Measurements from ENCODE around the gene AQP2. TPM values are rescaled to one million over a fixed set of nuclear protein-coding genes. Genes with fewer than 3 reads are reported as not detected.

Gene AQP2
- total RNA-seq: 1 to 10 TPM in 1 of 2 donors, not detected in 1; 3.0 TPM

DNA sequence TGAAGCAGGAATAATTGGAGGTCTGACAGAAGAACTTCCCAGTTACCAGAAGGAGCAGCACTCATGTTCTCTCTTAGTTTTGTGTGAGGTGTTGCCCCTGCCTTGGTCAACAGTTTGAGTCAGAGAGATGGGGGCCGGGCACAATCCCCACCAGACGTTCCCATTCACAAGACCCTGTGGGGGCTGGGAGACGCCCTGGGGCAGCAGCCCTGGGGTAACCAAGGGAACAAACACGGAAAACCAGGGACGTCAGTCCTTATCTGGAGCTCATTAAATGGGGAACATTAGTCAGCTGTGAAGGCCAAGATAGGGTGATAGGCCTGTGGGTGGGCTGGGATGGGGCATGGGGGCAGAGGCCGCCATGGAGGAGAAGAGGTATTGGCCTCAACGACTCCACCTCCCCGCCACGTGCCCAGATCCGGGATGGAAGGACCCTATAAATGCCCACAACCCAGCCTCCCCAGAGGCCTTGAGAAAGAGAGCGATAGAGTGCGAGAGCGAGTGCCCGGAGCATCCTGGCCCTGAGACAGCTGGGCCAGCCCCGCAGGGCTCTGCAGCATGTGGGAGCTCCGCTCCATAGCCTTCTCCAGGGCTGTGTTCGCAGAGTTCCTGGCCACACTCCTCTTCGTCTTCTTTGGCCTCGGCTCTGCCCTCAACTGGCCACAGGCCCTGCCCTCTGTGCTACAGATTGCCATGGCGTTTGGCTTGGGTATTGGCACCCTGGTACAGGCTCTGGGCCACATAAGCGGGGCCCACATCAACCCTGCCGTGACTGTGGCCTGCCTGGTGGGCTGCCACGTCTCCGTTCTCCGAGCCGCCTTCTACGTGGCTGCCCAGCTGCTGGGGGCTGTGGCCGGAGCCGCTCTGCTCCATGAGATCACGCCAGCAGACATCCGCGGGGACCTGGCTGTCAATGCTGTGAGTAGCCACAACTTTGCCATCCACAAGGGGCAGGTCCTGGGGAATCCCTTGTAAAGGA, at the start of gene AQP2:
AQP2 (plus strand) TSS at position 465 of the 979 bp plus-strand sequence; CDS start at position 559, 94 bp downstream.
- no peak for ATAC-seq (ENCODE audit: insufficient number of reproducible peaks, low FRiP score, low read depth)

DNA sequence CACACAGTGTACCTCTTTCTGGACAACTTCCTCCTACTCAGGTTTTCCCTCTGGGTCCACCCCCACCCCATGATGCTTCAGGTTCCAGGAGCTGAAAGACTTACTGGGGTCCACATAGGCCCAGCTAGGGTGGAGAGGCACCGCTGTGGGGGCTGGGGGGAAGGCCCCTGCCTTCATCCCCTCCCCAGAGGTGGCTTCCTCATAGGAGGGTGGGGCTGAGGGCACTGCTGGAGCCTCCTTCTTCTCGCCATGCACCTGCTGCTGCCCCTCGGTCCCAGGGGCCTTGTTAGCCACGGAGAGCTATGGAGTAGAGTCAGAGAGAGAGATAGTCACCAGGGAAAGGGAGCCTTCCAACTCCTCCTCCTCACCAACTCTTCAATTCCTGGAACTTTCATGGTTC, 49.5 kb upstream of the AQP2 start:
- no peak for TF ChIP-seq CTCF (IDR thresholded peaks at IDR 0.05)
- H3K9me3 ChIP-seq: no peaks in the 10 kb centered on the region
- H3K4me3 ChIP-seq: no peak overlapping the region
- no peak for ATAC-seq (ENCODE audit: insufficient number of reproducible peaks, low FRiP score, low read depth)
- H3K36me3 ChIP-seq: no peaks in the 10 kb centered on the region
- DNase-seq (ENCODE audit: low spot score): no peak
- H3K27ac ChIP-seq: no peak overlapping the region
- H3K4me1 ChIP-seq (ENCODE audit: control insufficient read depth in 1 of 2, low read depth in 2 of 2): no peaks in the 10 kb centered on the region
- no peaks in the 10 kb centered on the region for H3K27me3 ChIP-seq (replicated peaks; ENCODE audit: insufficient read depth)

More for the DNA sequence above, at the start of gene AQP2:
- H3K27me3 ChIP-seq (replicated peaks; ENCODE audit: insufficient read depth): no peaks in the 10 kb centered on the region
- no peaks in the 10 kb centered on the region for H3K9me3 ChIP-seq
- H3K4me3 ChIP-seq: no peak within 1 kb of the TSS
- H3K4me1 ChIP-seq (ENCODE audit: control insufficient read depth in 1 of 2, low read depth in 2 of 2): no peaks in the 10 kb centered on the region
- no peaks in the 10 kb centered on the region for H3K36me3 ChIP-seq
- H3K27ac ChIP-seq: no peak within 1 kb of the TSS
- no peak for TF ChIP-seq CTCF (IDR thresholded peaks at IDR 0.05)
- no peak for DNase-seq (ENCODE audit: low spot score)

DNA sequence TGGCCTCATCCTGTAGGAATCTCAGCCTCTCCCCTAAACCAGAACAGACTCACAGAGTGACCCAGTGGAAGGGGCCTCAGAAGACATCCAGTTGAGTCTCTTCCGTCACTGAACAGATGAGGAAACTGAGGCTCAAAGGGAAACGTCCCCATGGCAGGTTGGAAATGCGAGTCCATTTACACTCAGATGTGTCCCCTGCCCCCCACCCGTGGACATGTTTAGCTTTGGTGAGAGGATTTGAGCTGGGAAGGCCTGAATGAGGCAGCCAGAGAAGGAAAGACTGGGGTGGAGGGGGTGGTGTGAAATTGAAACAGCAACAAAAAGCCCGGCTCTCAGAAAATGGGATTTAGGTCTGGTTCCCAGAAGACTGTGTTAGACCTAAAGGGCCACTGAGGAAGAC, 48.6 kb upstream of the AQP2 start:
- no peak for TF ChIP-seq CTCF (IDR thresholded peaks at IDR 0.05)
- ATAC-seq (ENCODE audit: insufficient number of reproducible peaks, low FRiP score, low read depth): no peak

GRCh38 chr12:49902399-49903350, 47.9 kb upstream of the AQP2 start:
- H3K4me1 ChIP-seq (ENCODE audit: control insufficient read depth in 1 of 2, low read depth in 2 of 2): no peaks in the 10 kb centered on the region
- H3K9me3 ChIP-seq: no peaks in the 10 kb centered on the region
- DNase-seq (ENCODE audit: low spot score) (no peak), ATAC-seq (ENCODE audit: insufficient number of reproducible peaks, low FRiP score, low read depth) (no peak)
- TF ChIP-seq CTCF (IDR thresholded peaks at IDR 0.05): no peak
- H3K4me3 ChIP-seq: no peak overlapping the region
- no peaks in the 10 kb centered on the region for H3K36me3 ChIP-seq
- H3K27me3 ChIP-seq (replicated peaks; ENCODE audit: insufficient read depth): no peaks in the 10 kb centered on the region
- no peak overlapping the region for H3K27ac ChIP-seq

More for the DNA sequence above, 48.6 kb upstream of the AQP2 start:
- DNase-seq (ENCODE audit: low spot score): no peak
- Histone ChIP-seq H3K4me1 (ENCODE audit: control insufficient read depth in 1 of 2, low read depth in 2 of 2) (no peaks in the 10 kb centered on the region), H3K9me3 (no peaks in the 10 kb centered on the region), H3K27ac (no peak overlapping the region), H3K4me3 (no peak overlapping the region), H3K36me3 (no peaks in the 10 kb centered on the region), H3K27me3 (replicated peaks; ENCODE audit: insufficient read depth) (no peaks in the 10 kb centered on the region)

DNA sequence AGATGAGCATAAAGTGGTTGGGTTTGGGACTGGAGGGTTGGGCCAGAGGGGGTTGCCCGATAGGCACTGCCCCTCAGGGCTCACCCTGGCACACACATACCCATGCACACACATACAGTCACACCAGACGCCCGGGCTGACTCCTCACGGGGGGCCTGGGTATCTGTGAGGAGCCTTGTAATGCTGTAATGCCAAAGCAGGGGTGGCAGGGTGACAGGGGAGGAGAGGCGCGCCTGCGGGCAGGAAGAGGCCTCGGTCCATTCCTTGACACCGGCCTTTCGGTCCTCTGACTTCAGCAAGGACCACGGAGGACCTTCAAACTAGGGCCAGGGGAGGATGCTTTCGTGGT, 47.2 kb upstream of the AQP2 start:
- Histone ChIP-seq H3K27ac (no peak overlapping the region), H3K4me1 (ENCODE audit: control insufficient read depth in 1 of 2, low read depth in 2 of 2) (no peaks in the 10 kb centered on the region), H3K4me3 (peak overlapping the region; percentile 53), H3K27me3 (replicated peaks; ENCODE audit: insufficient read depth) (no peaks in the 10 kb centered on the region), H3K9me3 (no peaks in the 10 kb centered on the region), H3K36me3 (no peaks in the 10 kb centered on the region)
- ATAC-seq (ENCODE audit: insufficient number of reproducible peaks, low FRiP score, low read depth): no peak
- TF ChIP-seq CTCF (IDR thresholded peaks at IDR 0.05): no peak
- no peak for DNase-seq (ENCODE audit: low spot score)
